Measurements from ENCODE around the gene TMIGD3. TPM values are rescaled to one million over a fixed set of nuclear protein-coding genes. Genes with fewer than 3 reads are reported as not detected.

Gene TMIGD3
- total and polyA plus RNA-seq, 7 donors: 1.9 to 29.8 (median 5.8) TPM

- WGBS, 2 donors: 3 to 4% methylated on average over 15 of the region's 15 CpGs
- Histone ChIP-seq H3K4me3 (peak overlapping the region in 3 of 4 donors; percentile 26 to 31 (median 30)), H3K27ac (peak overlapping the region; percentile 91 to 95 (median 94)), H3K9me3 (no peaks in the 10 kb centered on the region), H3K4me1 (peaks cover 0 to 74% (median 60%) of the 10 kb centered on the region in 4 donors), H3K27me3 (no peaks in the 10 kb centered on the region), H3K36me3 (no peaks in the 10 kb centered on the region)
- TF ChIP-seq CTCF (IDR thresholded peaks at IDR 0.05): no peak
- TF ChIP-seq POLR2AphosphoS5 (IDR thresholded peaks at IDR 0.05): peak in 2 of 4 donors; percentile 17 to 27
- TF ChIP-seq EP300 (IDR thresholded peaks at IDR 0.05): no peak
- TF ChIP-seq POLR2A (IDR thresholded peaks at IDR 0.05): no peak
- DNase-seq: peak; percentile 89
- intact Hi-C loops (cut with DNase I): loop anchor here (1.0 to 5.0 kb wide), 4 partner anchors 113 to 247 kb away; partner anchors contain the start of gene DDX20
Observed at GRCh38 chr1:111507411-111508201, 4.2 kb upstream of the TMIGD3 start.

- intact Hi-C loops (cut with DNase I): loop anchor here (5.0 kb wide), 1 partner anchor 201 kb away; no protein-coding TSS in a partner anchor
- Histone ChIP-seq H3K4me1 (peaks cover 0 to 65% (median 53%) of the 10 kb centered on the region in 4 donors), H3K36me3 (no peaks in the 10 kb centered on the region), H3K27me3 (no peaks in the 10 kb centered on the region), H3K9me3 (no peaks in the 10 kb centered on the region), H3K4me3 (no peak overlapping the region), H3K27ac (peak overlapping the region; percentile 20 to 93 (median 68))
- TF ChIP-seq EP300 (IDR thresholded peaks at IDR 0.05) (no peak), POLR2A (IDR thresholded peaks at IDR 0.05) (no peak), POLR2AphosphoS5 (IDR thresholded peaks at IDR 0.05) (no peak), CTCF (IDR thresholded peaks at IDR 0.05) (no peak)
- WGBS, 2 donors: 43 to 72% methylated on average over 2 of the region's 2 CpGs
- DNase-seq: no peak
Observed at GRCh38 chr1:111506561-111506960, 3.1 kb upstream of the TMIGD3 start.

GRCh38 chr1:111505641-111506119 lies 2.2 kb upstream of the TMIGD3 start:
- no peaks in the 10 kb centered on the region for H3K36me3 ChIP-seq
- intact Hi-C loops (cut with DNase I): loop anchor here (5.0 kb wide), 1 partner anchor 202 kb away; no protein-coding TSS in a partner anchor
- peaks cover 0 to 59% (median 49%) of the 10 kb centered on the region in 4 donors for H3K4me1 ChIP-seq
- no peak for DNase-seq
- no peaks in the 10 kb centered on the region for H3K27me3 ChIP-seq
- TF ChIP-seq POLR2AphosphoS5 (IDR thresholded peaks at IDR 0.05) (peak in 1 of 4 donors; percentile 33), CTCF (IDR thresholded peaks at IDR 0.05) (no peak), POLR2A (IDR thresholded peaks at IDR 0.05) (no peak)
- H3K27ac ChIP-seq: peak overlapping the region; percentile 20 to 93 (median 68)
- H3K4me3 ChIP-seq: no peak overlapping the region
- 72 to 86% methylated on average over 6 of the region's 6 CpGs for WGBS, 2 donors
- no peaks in the 10 kb centered on the region for H3K9me3 ChIP-seq

- peaks cover 0 to 44% (median 33%) of the 10 kb centered on the region in 4 donors for H3K4me1 ChIP-seq
- H3K9me3 ChIP-seq: no peaks in the 10 kb centered on the region
- no peaks in the 10 kb centered on the region for H3K36me3 ChIP-seq
- peak overlapping the region; percentile 1 to 41 (median 36) for H3K27ac ChIP-seq
- WGBS, 2 donors: 63 to 84% methylated on average over 6 of the region's 6 CpGs
- DNase-seq: no peak
- TF ChIP-seq POLR2AphosphoS5 (IDR thresholded peaks at IDR 0.05) (no peak), POLR2A (IDR thresholded peaks at IDR 0.05) (no peak), EP300 (IDR thresholded peaks at IDR 0.05) (no peak), CTCF (IDR thresholded peaks at IDR 0.05) (no peak)
- no peaks in the 10 kb centered on the region for H3K27me3 ChIP-seq
- no peak overlapping the region for H3K4me3 ChIP-seq
- intact Hi-C loops (cut with DNase I): no loop called here
Observed at GRCh38 chr1:111504097-111504496, 664 bp upstream of the TMIGD3 start.

Data from sigmoid colon (tissue), 7 donors.